H1 (cell line): ENCODE data around the gene C1GALT1. TPM values are rescaled to one million over a fixed set of nuclear protein-coding genes. Genes with fewer than 3 reads are reported as not detected.

ENCODE experiments used
- BRCA1 ChIP-seq: IDR thresholded peaks from 2 replicates; pipeline ENCODE4 v1.6.1; 2012; ENCODE audit warnings: low read depth, low read length, improper control_type of control experiment
- CHD7 ChIP-seq: fragments of 300-600 bp; sonication (generic); IDR thresholded peaks from 2 replicates; pipeline ENCODE4 v1.7.1; 2012; ENCODE audit warnings: low read length, moderate library complexity, mild to moderate bottlenecking, inconsistent platforms; ENCODE audit not compliant: insufficient replicate concordance
- NRF1 ChIP-seq: IDR thresholded peaks from 2 replicates; pipeline ENCODE4 v1.6.1; 2011; ENCODE audit warnings: mild to moderate bottlenecking, low read depth, low read length, improper control_type of control experiment
- RNF2 ChIP-seq: fragments of 200-900, 300-1000 bp; sonication (generic); IDR thresholded peaks from 2 replicates; pipeline ENCODE4 v1.7.1; 2016; ENCODE audit warnings: borderline replicate concordance, low read depth, mild to moderate bottlenecking, antibody characterized with exemption, low read length; ENCODE audit not compliant: poor library complexity, severe bottlenecking; ENCODE audit errors: missing control alignments
- RXRA ChIP-seq: IDR thresholded peaks from 2 replicates; pipeline ENCODE4 v1.6.1; 2011; ENCODE audit warnings: low read depth, mild to moderate bottlenecking, low read length, moderate library complexity; ENCODE audit not compliant: insufficient read depth
- SUZ12 ChIP-seq: fragments of 200-600 bp; sonication (generic); IDR thresholded peaks from 2 replicates; pipeline ENCODE4 v1.6.1; 2012; ENCODE audit warnings: mild to moderate bottlenecking, inconsistent platforms, low read length, moderate library complexity, mixed read lengths
- polyA plus RNA-seq, 7 experiments: library from polyadenylated mRNA; depleted of rRNA in 3 of 7; stranded (reverse) in 5 of 7; unstranded in 2 of 7; fragments of >200 nt in 5 of 7; fragments of 200-250 nt in 2 of 7; gene quantifications; 1 replicate in 5 of 7; 2 replicates in 1 of 7; 4 replicates in 1 of 7; pipeline versions ENCODE4 v1.2.1 to v1.2.3, GENCODE V29; 2011 to 2013; ENCODE audit warnings: missing spikeins in 2 of 7, mixed read lengths in 2 of 7
- total RNA-seq: library from RNA; stranded (reverse); fragmentation: NEBNext Ultra II Directional; extraction: Animal tissue kit (Norgen Biotek cat#: 25700); gene quantifications from 2 replicates; pipeline ENCODE4 v1.2.1, GENCODE V29; 2021

Gene C1GALT1
- total and polyA plus RNA-seq, 2 of the 8 experiments (the other 6 are each of a cell fraction or from before 2014, with no cell fraction given): 18.7 to 94.2 TPM

DNA sequence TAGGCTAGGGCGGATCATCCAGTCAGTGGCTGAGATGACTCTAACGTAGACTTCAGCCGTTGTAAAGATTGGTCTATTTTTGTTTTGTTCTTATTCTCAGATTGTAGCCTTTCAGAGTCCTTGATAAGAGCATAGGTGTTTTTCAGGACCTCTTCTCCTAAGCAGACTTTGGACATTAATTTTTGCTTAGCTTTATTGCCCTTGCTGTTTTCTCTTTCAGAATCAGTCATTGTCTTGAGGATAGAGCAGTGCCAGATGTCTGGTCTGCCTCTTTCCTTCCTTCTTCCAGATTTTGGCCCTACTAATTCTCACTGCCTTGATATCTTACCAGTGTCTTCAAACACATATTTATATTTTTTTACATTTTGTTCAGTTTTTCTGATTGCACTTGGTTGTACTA, 49.5 kb downstream of the C1GALT1 start (continued):
- TF ChIP-seq SUZ12: no peak
- no peak for TF ChIP-seq RNF2
- TF ChIP-seq BRCA1: no peak
- TF ChIP-seq CHD7: no peak
- no peak for TF ChIP-seq RXRA
- no peak for TF ChIP-seq NRF1
